ENCODE data around the gene UBQLN1. TPM values are rescaled to one million over a fixed set of nuclear protein-coding genes. Genes with fewer than 3 reads are reported as not detected.
"Not testable (repeated sequence)": the region's sequence is repeated elsewhere in the genome, so short reads cannot be mapped to it uniquely, and the experiment has no call there.

Gene UBQLN1
- total RNA-seq, 2 experiments from 2014 or later = 88.9 to 92.9 TPM

- Mint-ChIP-seq H3K36me3 (peaks cover 26% of the 10 kb centered on the region), H3K27me3 (no peaks in the 10 kb centered on the region), H3K9me3 (no peaks in the 10 kb centered on the region), H3K4me1 (peaks cover 39% of the 10 kb centered on the region), H3K4me3 (peak overlapping the region; percentile 93), H3K27ac (peak overlapping the region; percentile 100)
- DNase-seq = peak; percentile 80
These were observed 861 bp downstream of the UBQLN1 start for GRCh38 chr9:83706676-83707517.

GRCh38 chr9:83705219-83705651, 2.5 kb downstream of the UBQLN1 start:
- H3K36me3 Mint-ChIP-seq = peaks cover 31% of the 10 kb centered on the region
- peak overlapping the region; percentile 93 for H3K4me3 Mint-ChIP-seq
- peaks cover 54% of the 10 kb centered on the region for H3K4me1 Mint-ChIP-seq

DNA sequence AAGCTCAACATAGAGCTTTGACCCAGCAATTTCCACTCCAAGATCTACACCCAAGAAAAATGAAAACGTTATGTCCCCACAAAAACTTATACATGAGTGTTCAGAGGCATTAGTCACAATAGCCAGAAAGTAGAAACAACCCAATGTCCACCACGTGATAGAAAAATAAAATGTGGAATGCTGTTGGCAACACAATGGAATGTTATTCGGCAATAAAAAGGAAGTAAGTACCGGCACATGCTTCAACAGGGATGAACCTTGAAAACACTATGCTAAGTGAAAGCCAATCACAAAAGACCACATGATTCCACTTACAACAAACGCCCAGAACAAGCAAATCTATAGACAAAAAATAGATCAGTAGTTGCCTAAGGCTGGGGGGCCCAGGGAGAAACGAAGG, 6.0 kb downstream of the UBQLN1 start:
- Mint-ChIP-seq H3K27me3 (no peaks in the 10 kb centered on the region), H3K4me3 (no peak overlapping the region), H3K36me3 (peaks cover 34% of the 10 kb centered on the region), H3K27ac (no peak overlapping the region), H3K9me3 (no peaks in the 10 kb centered on the region), H3K4me1 (peaks cover 64% of the 10 kb centered on the region)
- DNase-seq = no peak

More at GRCh38 chr9:83705219-83705651, 2.5 kb downstream of the UBQLN1 start:
- H3K27ac Mint-ChIP-seq = peak overlapping the region; percentile 100
- DNase-seq = peak; percentile 3
- not testable (repeated sequence) for H3K27me3 Mint-ChIP-seq, H3K9me3 Mint-ChIP-seq

DNA sequence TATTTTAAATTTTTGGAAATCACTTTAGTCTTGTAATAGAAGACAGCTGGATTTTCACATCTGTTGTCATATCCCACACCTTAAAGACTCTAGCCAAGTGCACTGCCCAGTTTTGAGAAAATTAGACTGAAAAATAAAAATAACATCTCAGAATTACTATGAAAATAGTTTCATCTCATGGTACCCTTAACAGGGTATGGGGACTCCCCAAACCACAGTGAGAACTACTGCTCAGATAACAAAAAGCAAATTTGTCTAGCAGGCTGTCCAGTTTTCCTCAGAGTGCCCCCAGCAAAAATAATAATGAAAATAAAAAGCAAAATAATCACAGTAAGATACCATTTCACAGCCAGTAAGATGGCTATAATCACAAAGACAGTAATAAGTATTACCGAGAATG, 6.5 kb downstream of the UBQLN1 start:
- DNase-seq = no peak
- Mint-ChIP-seq H3K36me3 (peaks cover 29% of the 10 kb centered on the region), H3K4me3 (no peak overlapping the region), H3K9me3 (no peaks in the 10 kb centered on the region), H3K27me3 (no peaks in the 10 kb centered on the region), H3K27ac (no peak overlapping the region), H3K4me1 (peaks cover 60% of the 10 kb centered on the region)

DNA sequence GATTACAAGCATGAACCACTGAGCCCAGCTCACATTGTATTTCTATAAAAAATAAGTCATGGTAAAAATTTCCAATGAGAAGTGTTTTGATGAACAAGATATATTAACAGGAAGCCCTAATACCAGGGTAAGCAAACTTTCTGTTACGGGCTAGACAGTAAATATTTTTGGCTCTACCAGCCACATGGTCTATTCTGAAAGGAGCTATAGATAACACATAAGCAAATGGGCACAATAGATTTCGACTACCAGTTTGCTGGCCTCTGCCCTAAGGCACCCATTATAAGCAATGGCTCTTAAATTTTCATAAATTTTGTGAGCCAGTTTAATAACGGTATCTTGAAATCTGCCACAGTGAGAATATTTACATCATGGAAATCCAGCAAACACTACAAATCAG, 8.1 kb downstream of the UBQLN1 start:
- no peaks in the 10 kb centered on the region for H3K27me3 Mint-ChIP-seq
- peaks cover 50% of the 10 kb centered on the region for H3K4me1 Mint-ChIP-seq
- no peak for DNase-seq
- no peak overlapping the region for H3K4me3 Mint-ChIP-seq
- H3K27ac Mint-ChIP-seq = peak overlapping the region; percentile 77
- peaks cover 14% of the 10 kb centered on the region for H3K36me3 Mint-ChIP-seq
- H3K9me3 Mint-ChIP-seq = no peaks in the 10 kb centered on the region

GRCh38 chr9:83698976-83699585, 8.7 kb downstream of the UBQLN1 start:
- DNase-seq = peak; percentile 9
- Mint-ChIP-seq H3K36me3 (peaks cover 12% of the 10 kb centered on the region), H3K4me3 (no peak overlapping the region), H3K9me3 (no peaks in the 10 kb centered on the region), H3K27me3 (no peaks in the 10 kb centered on the region), H3K27ac (peak overlapping the region; percentile 77), H3K4me1 (peaks cover 51% of the 10 kb centered on the region)

- no peak for DNase-seq
- H3K4me3 Mint-ChIP-seq = no peak overlapping the region
These were observed 16.3 kb downstream of the UBQLN1 start for GRCh38 chr9:83691492-83691891.

DNA sequence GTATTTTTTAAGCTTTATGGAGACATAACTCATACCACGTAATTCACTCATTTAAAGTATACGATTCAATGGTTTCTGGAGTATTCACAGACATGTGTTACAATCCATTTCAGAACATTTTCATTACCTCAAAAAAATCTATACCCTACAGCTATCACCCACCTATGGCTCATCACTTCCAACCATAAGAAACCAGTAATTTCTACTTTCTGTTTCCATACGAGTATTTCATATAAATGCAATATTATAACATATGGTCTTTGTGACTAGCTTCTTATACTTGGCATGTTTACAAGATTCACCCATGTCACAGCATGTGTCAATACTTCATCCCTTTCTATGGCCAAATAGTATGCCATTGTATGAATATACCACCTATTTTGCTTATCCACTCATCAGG, 18.8 kb downstream of the UBQLN1 start:
- peak overlapping the region; percentile 65 for H3K27ac Mint-ChIP-seq
- no peaks in the 10 kb centered on the region for H3K27me3 Mint-ChIP-seq
- H3K36me3 Mint-ChIP-seq = peaks cover 16% of the 10 kb centered on the region
- H3K4me3 Mint-ChIP-seq = no peak overlapping the region
- H3K9me3 Mint-ChIP-seq = no peaks in the 10 kb centered on the region
- peaks cover 67% of the 10 kb centered on the region for H3K4me1 Mint-ChIP-seq
- no peak for DNase-seq

More at GRCh38 chr9:83691492-83691891, 16.3 kb downstream of the UBQLN1 start:
- no peaks in the 10 kb centered on the region for H3K27me3 Mint-ChIP-seq
- peaks cover 12% of the 10 kb centered on the region for H3K36me3 Mint-ChIP-seq
- H3K4me1 Mint-ChIP-seq = peaks cover 70% of the 10 kb centered on the region
- no peaks in the 10 kb centered on the region for H3K9me3 Mint-ChIP-seq
- peak overlapping the region; percentile 17 for H3K27ac Mint-ChIP-seq

GRCh38 chr9:83681490-83681889, 26.3 kb downstream of the UBQLN1 start:
- DNase-seq = no peak
- Mint-ChIP-seq H3K27me3 (no peaks in the 10 kb centered on the region), H3K4me1 (peaks cover 23% of the 10 kb centered on the region), H3K9me3 (no peaks in the 10 kb centered on the region), H3K36me3 (peaks cover 15% of the 10 kb centered on the region), H3K27ac (peak overlapping the region; percentile 31), H3K4me3 (no peak overlapping the region)

DNA sequence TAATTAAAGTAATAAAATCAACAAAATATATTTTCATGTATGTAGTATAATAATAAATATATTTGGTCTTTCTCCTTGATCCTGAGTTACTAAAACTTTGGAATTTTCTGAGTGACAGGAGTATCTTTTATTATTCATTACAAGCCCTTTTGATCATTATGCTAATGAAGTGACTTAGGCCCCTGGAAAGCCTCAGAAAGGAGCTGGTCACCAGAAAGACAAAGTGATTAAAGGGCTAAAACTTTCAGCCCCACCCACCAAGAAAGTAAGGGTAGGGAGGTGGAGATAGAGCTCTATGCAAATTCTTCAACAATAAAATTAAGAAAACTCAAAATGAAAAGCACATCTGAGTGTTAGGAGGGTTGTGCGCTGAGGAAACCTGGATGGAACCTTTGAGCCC, 27.5 kb downstream of the UBQLN1 start:
- peak overlapping the region; percentile 47 for H3K27ac Mint-ChIP-seq
- peaks cover 17% of the 10 kb centered on the region for H3K36me3 Mint-ChIP-seq
- H3K4me1 Mint-ChIP-seq = peaks cover 19% of the 10 kb centered on the region
- no peaks in the 10 kb centered on the region for H3K9me3 Mint-ChIP-seq
- DNase-seq = no peak
- no peak overlapping the region for H3K4me3 Mint-ChIP-seq
- H3K27me3 Mint-ChIP-seq = no peaks in the 10 kb centered on the region

GRCh38 chr9:83677596-83677995, 30.2 kb downstream of the UBQLN1 start:
- Mint-ChIP-seq H3K36me3 (peaks cover 19% of the 10 kb centered on the region), H3K4me3 (no peak overlapping the region), H3K27me3 (no peaks in the 10 kb centered on the region), H3K27ac (no peak overlapping the region), H3K9me3 (no peaks in the 10 kb centered on the region), H3K4me1 (peaks cover 21% of the 10 kb centered on the region)
- no peak for DNase-seq

GRCh38 chr9:83675466-83675865, 32.3 kb downstream of the UBQLN1 start:
- no peak overlapping the region for H3K4me3 Mint-ChIP-seq
- no peak overlapping the region for H3K27ac Mint-ChIP-seq
- peaks cover 27% of the 10 kb centered on the region for H3K36me3 Mint-ChIP-seq

DNA sequence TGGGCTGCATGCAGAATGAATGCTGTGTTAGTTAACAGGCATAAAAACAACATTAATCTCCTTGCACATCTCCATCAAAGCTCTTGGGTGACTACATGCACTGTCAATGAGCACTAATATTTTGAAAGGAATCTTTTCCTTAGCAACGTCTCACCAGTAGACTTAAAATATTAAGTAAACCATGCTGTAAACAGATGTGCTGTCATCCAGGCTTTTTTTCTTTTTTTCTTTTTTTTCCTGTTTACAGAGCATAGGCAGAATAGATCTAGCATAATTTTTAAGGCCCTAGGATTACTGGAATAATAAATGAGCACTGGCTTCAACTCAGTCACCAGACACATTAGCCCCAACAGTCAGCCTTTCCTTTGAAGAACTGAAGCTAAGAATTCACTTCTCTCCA, 36.3 kb downstream of the UBQLN1 start:
- DNase-seq = no peak
- no peaks in the 10 kb centered on the region for H3K27me3 Mint-ChIP-seq
- H3K9me3 Mint-ChIP-seq = no peaks in the 10 kb centered on the region
- no peak overlapping the region for H3K4me3 Mint-ChIP-seq
- H3K27ac Mint-ChIP-seq = no peak overlapping the region
- H3K4me1 Mint-ChIP-seq = peaks cover 24% of the 10 kb centered on the region
- peaks cover 21% of the 10 kb centered on the region for H3K36me3 Mint-ChIP-seq

More at GRCh38 chr9:83675466-83675865, 32.3 kb downstream of the UBQLN1 start:
- no peaks in the 10 kb centered on the region for H3K9me3 Mint-ChIP-seq
- no peak for DNase-seq
- H3K4me1 Mint-ChIP-seq = peaks cover 11% of the 10 kb centered on the region
- no peaks in the 10 kb centered on the region for H3K27me3 Mint-ChIP-seq

- no peak for DNase-seq
- H3K36me3 Mint-ChIP-seq = peaks cover 27% of the 10 kb centered on the region
These were observed 37.4 kb downstream of the UBQLN1 start for GRCh38 chr9:83670381-83670780.

GRCh38 chr9:83669067-83669466, 38.7 kb downstream of the UBQLN1 start:
- DNase-seq = no peak
- H3K36me3 Mint-ChIP-seq = peaks cover 26% of the 10 kb centered on the region
- no peak overlapping the region for H3K27ac Mint-ChIP-seq
- H3K27me3 Mint-ChIP-seq = no peaks in the 10 kb centered on the region
- peaks cover 31% of the 10 kb centered on the region for H3K4me1 Mint-ChIP-seq
- H3K4me3 Mint-ChIP-seq = no peak overlapping the region
- no peaks in the 10 kb centered on the region for H3K9me3 Mint-ChIP-seq

More at GRCh38 chr9:83670381-83670780, 37.4 kb downstream of the UBQLN1 start:
- H3K27ac Mint-ChIP-seq = no peak overlapping the region
- peaks cover 34% of the 10 kb centered on the region for H3K4me1 Mint-ChIP-seq
- no peaks in the 10 kb centered on the region for H3K9me3 Mint-ChIP-seq
- no peak overlapping the region for H3K4me3 Mint-ChIP-seq
- H3K27me3 Mint-ChIP-seq = no peaks in the 10 kb centered on the region
